ENCODE results near the gene FALEC. TPM values are rescaled to one million over a fixed set of nuclear protein-coding genes. Genes with fewer than 3 reads are reported as not detected.
A peak's percentile ranks its signal among the peaks of the same experiment; 100 is the strongest.
"Not testable (repeated sequence)": the region's sequence is repeated elsewhere in the genome, so short reads cannot be mapped to it uniquely, and the experiment has no call there.

FALEC gene
- total RNA-seq, 1 donor from 2014 or later: not detected

DNA sequence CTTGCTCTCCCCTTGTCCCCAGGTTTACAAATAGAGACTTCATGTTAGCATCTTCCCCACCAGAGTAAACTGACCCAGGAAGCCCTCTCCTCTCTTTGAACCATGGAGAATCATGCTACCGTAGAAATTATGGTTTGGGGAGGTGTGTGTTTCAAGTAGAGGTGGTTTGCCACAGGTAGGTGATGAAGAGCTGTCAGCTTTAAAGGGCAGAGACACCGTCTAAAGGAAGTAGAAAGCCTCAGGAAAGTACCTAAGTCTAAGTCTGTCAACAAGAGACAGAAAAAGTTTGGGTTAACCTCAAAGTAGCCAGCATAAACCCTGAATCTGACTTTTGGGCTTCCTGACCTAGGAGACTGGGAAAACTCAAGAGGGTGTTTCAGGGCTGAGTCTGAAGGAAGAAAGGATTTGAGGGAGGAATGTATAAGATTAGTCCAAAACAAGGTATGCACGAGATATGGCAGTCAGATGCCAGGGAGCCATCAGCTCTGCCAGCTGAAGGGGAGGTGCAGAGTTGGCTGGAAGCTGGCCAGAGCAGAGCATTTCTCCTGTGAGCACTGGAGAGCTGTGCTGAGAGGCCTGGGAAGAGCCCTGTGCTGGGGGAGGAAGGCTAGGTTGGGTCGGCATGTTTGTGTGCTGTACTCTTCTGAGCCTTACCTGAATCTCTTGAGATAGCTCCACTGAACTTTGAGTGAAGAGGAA is 47.9 kb downstream of the FALEC start:
- peaks cover 91% of the 10 kb centered on the region for H3K4me1 ChIP-seq
- H3K9me3 ChIP-seq: no peaks in the 10 kb centered on the region

DNA sequence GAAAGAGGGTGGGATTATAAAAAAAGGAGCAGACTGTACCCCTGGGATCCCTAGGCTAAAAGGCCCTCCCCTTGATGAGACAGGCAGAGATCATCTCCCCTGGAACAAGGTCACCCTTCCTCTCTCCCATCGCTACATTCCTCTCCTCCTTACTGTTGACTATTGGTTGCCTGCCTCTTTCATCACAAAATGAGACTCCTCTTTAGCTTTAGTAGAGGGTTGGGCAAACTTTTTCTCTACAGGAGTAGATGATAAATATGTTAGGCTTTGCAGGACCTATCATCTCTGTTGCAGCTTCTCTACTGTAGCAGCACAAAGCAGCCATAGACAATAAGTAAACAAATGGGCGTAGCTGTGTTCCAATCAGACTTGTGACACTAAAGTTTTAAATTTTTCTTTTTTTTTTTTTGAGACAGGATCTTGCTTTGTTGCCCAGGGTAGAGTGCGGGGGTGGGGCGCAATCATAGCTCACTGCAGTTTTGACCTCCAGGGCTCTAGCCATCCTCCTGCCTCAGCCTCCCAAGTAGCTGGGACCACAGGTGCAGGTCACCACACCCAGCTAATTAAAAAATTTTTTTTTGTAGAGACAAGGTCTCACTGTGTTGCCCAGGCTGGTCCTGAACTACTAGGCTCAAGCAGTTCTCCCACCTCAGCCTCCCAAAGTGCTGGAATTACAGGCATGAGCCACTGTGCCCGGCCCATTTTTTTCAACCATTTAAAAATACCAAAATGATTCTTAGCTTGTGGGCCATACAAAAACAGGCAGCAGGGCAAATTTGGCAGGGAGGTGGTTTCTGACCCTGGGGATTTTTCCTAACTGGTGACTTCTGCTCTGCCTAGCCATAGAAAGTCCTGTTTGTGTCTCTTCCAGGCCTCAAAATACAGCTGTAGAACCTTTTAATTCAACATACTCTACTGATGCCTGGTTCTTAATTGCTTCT is 48.8 kb downstream of the FALEC start:
- Histone ChIP-seq H3K4me3 (no peak overlapping the region), H3K27ac (peak overlapping the region; percentile 100), H3K9me3 (no peaks in the 10 kb centered on the region), H3K4me1 (peaks cover 92% of the 10 kb centered on the region), H3K27me3 (no peaks in the 10 kb centered on the region), H3K36me3 (no peaks in the 10 kb centered on the region)
- TF ChIP-seq POLR2A (IDR thresholded peaks at IDR 0.05) (no peak), POLR2AphosphoS5 (IDR thresholded peaks at IDR 0.05; ENCODE audit: insufficient read depth in 1 of 2, low read depth in 1 of 2) (no peak)
- TF ChIP-seq, protein P1, sequence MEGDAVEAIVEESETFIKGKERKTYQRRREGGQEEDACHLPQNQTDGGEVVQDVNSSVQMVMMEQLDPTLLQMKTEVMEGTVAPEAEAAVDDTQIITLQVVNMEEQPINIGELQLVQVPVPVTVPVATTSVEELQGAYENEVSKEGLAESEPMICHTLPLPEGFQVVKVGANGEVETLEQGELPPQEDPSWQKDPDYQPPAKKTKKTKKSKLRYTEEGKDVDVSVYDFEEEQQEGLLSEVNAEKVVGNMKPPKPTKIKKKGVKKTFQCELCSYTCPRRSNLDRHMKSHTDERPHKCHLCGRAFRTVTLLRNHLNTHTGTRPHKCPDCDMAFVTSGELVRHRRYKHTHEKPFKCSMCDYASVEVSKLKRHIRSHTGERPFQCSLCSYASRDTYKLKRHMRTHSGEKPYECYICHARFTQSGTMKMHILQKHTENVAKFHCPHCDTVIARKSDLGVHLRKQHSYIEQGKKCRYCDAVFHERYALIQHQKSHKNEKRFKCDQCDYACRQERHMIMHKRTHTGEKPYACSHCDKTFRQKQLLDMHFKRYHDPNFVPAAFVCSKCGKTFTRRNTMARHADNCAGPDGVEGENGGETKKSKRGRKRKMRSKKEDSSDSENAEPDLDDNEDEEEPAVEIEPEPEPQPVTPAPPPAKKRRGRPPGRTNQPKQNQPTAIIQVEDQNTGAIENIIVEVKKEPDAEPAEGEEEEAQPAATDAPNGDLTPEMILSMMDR (IDR thresholded peaks at IDR 0.05): no peak
- no peak for DNase-seq (ENCODE audit: extremely low spot score in 2 of 2)
- intact Hi-C loops (cut with DNase I): loop anchor here (5.0 kb wide), 1 partner anchor 63 kb away; the partner anchor contains the start of gene ENSA

More for the DNA sequence above, 47.9 kb downstream of the FALEC start:
- intact Hi-C loops (cut with DNase I): loop anchor here (5.0 kb wide), 1 partner anchor 64 kb away; the partner anchor contains the start of gene ENSA
- TF ChIP-seq POLR2A (IDR thresholded peaks at IDR 0.05) (no peak), POLR2AphosphoS5 (IDR thresholded peaks at IDR 0.05; ENCODE audit: insufficient read depth in 1 of 2, low read depth in 1 of 2) (no peak)
- TF ChIP-seq, protein P1 (IDR thresholded peaks at IDR 0.05): no peak
- Histone ChIP-seq H3K27ac (peak overlapping the region; percentile 100), H3K36me3 (no peaks in the 10 kb centered on the region), H3K4me3 (no peak overlapping the region), H3K27me3 (no peaks in the 10 kb centered on the region)
- no peak for DNase-seq (ENCODE audit: extremely low spot score in 2 of 2)

DNA sequence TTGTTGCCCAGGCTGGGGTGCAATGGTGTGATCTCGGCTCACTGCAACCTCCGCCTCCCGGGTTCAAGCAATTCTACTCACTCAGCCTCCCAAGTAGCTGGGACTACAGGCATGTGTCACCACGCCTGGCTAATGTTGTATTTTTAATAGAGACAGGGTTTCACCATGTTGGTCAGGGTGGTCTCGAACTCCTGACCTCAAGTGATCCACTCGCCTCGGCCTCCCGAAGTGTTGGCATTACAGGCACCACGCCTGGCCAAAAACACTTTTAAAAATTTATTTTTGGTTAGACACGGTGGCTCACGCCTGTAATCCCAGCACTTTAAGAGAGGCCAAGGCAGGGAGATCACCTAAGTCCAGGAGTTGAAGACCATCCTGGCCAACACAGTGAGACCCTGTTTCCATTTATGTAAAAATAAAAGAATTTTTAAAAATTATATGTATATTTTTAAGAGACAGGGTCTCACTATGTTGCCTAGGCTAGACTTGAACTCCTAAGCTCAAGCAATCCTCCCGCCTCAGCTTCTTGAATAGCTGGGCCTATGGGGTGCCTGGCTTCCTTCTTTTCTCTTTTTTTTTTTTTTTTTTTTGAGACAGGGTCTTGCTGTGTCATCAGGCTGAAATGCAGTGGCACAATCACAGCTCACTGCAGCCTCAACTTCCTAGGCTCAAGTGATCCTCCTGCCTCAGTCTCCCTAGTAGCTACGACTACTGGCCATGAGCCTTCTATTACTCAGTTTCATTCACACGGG is 49.9 kb downstream of the FALEC start:
- peak overlapping the region; percentile 100 for H3K27ac ChIP-seq
- H3K27me3 ChIP-seq; intact Hi-C loops (cut with DNase I); H3K4me3 ChIP-seq; H3K9me3 ChIP-seq; DNase-seq (ENCODE audit: extremely low spot score in 2 of 2); H3K36me3 ChIP-seq: not testable (repeated sequence)
- H3K4me1 ChIP-seq: peaks cover 92% of the 10 kb centered on the region

DNA sequence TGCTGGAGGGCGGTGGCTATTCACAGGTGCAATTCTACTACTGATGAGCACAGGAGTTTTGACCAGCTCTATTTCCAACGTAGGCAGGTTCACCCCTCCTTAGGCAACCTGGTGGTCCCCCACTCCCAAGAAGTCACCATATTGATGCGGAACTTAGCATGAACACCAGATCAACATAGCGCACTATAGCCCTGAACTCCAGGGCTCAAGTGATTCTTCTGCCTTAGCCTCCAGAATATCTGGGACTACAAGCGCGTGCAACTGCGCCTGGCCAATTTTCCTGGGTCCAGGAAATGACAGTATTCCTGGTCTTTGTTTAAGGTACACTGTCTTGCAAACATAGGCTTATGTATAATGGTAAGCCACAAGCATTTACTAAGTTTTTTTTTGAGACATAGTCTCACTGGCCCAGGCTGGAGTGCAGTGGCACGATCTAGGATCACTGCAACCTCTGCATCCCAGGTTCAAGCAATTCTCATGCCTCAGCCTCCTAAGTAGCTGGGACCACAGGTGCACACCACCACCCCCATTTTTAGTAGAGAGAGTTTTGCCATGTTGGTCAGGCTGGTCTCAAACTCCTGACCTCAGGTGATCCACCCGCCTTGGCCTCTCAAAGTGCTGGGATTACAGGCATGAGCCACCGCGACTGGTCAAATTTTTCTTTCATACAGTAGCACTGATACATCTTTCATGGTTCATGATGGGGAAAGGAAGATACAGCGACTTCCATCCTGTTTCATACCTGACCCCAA is 51.2 kb downstream of the FALEC start:
- intact Hi-C loops (cut with DNase I): no loop called here

More for the DNA sequence above, 51.2 kb downstream of the FALEC start:
- TF ChIP-seq, protein P1 (IDR thresholded peaks at IDR 0.05): no peak
- TF ChIP-seq POLR2AphosphoS5 (IDR thresholded peaks at IDR 0.05; ENCODE audit: insufficient read depth in 1 of 2, low read depth in 1 of 2): no peak
- no peak for TF ChIP-seq POLR2A (IDR thresholded peaks at IDR 0.05)
- Histone ChIP-seq H3K27me3 (no peaks in the 10 kb centered on the region), H3K27ac (peak overlapping the region; percentile 100), H3K4me1 (peaks cover 99% of the 10 kb centered on the region), H3K9me3 (no peaks in the 10 kb centered on the region), H3K36me3 (peaks cover 0 to 8% of the 10 kb centered on the region in 2 donors), H3K4me3 (peak overlapping the region; percentile 31 to 42)
- DNase-seq (ENCODE audit: extremely low spot score in 2 of 2): no peak

Measured in vagina (tissue), 2 donors.